HEK293 (cell line): ENCODE data around the gene TARS3.
A peak's percentile ranks its signal among the peaks of the same experiment; 100 is the strongest.

Experiments used
- CTCF ChIA-PET: fragments of 350-600 bp; formaldehyde crosslinking; extraction: SDS; loops from one replicate; lab custom pipeline; 2021; ENCODE audit warnings: antibody characterized with exemption; lab: Yijun Ruan, JAX
- POLR2A ChIA-PET: fragments of 300-600 bp; formaldehyde crosslinking; extraction: SDS; loops from one replicate; lab custom pipeline; 2020; ENCODE audit warnings: antibody characterized with exemption, inconsistent platforms; lab: Yijun Ruan, JAX
- H3K27ac ChIP-seq: fragments of 200-500 bp; sonication (Bioruptor generic); 2 replicates; pipeline ENCODE4 v1.5.1; 2014; ENCODE audit warnings: low read depth, low read length, control low read depth, inconsistent platforms; ENCODE audit errors: extremely low read depth
- H3K36me3 ChIP-seq, 2 experiments: fragments of 200-500 bp in 1 of 2; sonication (Bioruptor generic) in 1 of 2; 1 replicate in 1 of 2; 2 replicates in 1 of 2; pipeline ENCODE4 v1.5.1; 2014 to 2017; ENCODE audit warnings: inconsistent platforms in 2 of 2, low read length in 2 of 2; ENCODE audit not compliant: control insufficient read depth in 2 of 2, insufficient read depth in 1 of 2
- H3K4me1 ChIP-seq: fragments of 200-500 bp; sonication (Bioruptor generic); 2 replicates; pipeline ENCODE4 v1.5.1; 2014; ENCODE audit warnings: mild to moderate bottlenecking, low read length, inconsistent platforms; ENCODE audit not compliant: control insufficient read depth, insufficient read depth
- H3K4me3 ChIP-seq: 2 replicates; pipeline ENCODE4 v1.5.1; 2011; ENCODE audit warnings: low read depth, mild to moderate bottlenecking, control low read depth, low read length, moderate library complexity
- H3K9me3 ChIP-seq: fragments of 200-500 bp; sonication (Bioruptor generic); 2 replicates; pipeline ENCODE4 v1.5.1; 2014; ENCODE audit warnings: low read depth, low read length, inconsistent platforms; ENCODE audit not compliant: control insufficient read depth, insufficient read depth
- BCL11A ChIP-seq: fragments of 450-650 bp; formaldehyde crosslinking; IDR thresholded peaks from 2 replicates; pipeline ENCODE4 v1.5.1; 2016; ENCODE audit warnings: low read depth, missing biosample characterization, missing genetic modification characterization
- BCL6B ChIP-seq: fragments of 450-650 bp; formaldehyde crosslinking; IDR thresholded peaks from 2 replicates; pipeline ENCODE4 v1.5.1; 2017; ENCODE audit warnings: missing biosample characterization, missing genetic modification characterization
- CTCF ChIP-seq: fragments of 450-650 bp; formaldehyde crosslinking; IDR thresholded peaks from 2 replicates; pipeline ENCODE4 v1.5.1; 2016; ENCODE audit warnings: missing biosample characterization, missing genetic modification characterization
- OSR2 ChIP-seq: fragments of 450-650 bp; formaldehyde crosslinking; IDR thresholded peaks from 2 replicates; pipeline ENCODE4 v1.5.1; 2016; ENCODE audit warnings: missing biosample characterization, missing genetic modification characterization
- PRDM2 ChIP-seq: fragments of 450-650 bp; formaldehyde crosslinking; IDR thresholded peaks from 2 replicates; pipeline ENCODE4 v1.5.1; 2016; ENCODE audit warnings: missing biosample characterization, missing genetic modification characterization, borderline replicate concordance
- SETDB1 ChIP-seq: IDR thresholded peaks from one replicate; pipeline ENCODE4 v1.6.1; 2017; ENCODE audit warnings: mild to moderate bottlenecking, low read length, moderate library complexity, mixed read lengths; ENCODE audit not compliant: insufficient read length
- ZBTB1 ChIP-seq: fragments of 450-650 bp; formaldehyde crosslinking; IDR thresholded peaks from 2 replicates; pipeline ENCODE4 v1.5.1; 2016; ENCODE audit warnings: missing biosample characterization, missing genetic modification characterization
- ZNF10 ChIP-seq: fragments of 450-650 bp; formaldehyde crosslinking; IDR thresholded peaks from 2 replicates; pipeline ENCODE4 v1.5.1; 2017; ENCODE audit warnings: missing biosample characterization, missing genetic modification characterization
- ZNF114 ChIP-seq: fragments of 450-650 bp; formaldehyde crosslinking; IDR thresholded peaks from 2 replicates; pipeline ENCODE4 v1.5.0; 2017; ENCODE audit warnings: missing biosample characterization, missing genetic modification characterization
- ZNF132 ChIP-seq: fragments of 450-650 bp; formaldehyde crosslinking; IDR thresholded peaks from 2 replicates; pipeline ENCODE4 v1.5.1; 2017; ENCODE audit warnings: missing biosample characterization, missing genetic modification characterization, borderline replicate concordance
- ZNF146 ChIP-seq: fragments of 450-650 bp; formaldehyde crosslinking; IDR thresholded peaks from 2 replicates; pipeline ENCODE4 v1.5.1; 2016; ENCODE audit warnings: missing biosample characterization, missing genetic modification characterization
- ZNF157 ChIP-seq: fragments of 450-650 bp; formaldehyde crosslinking; IDR thresholded peaks from 2 replicates; pipeline ENCODE4 v1.5.1; 2016; ENCODE audit warnings: missing biosample characterization, missing genetic modification characterization
- ZNF184 ChIP-seq: fragments of 450-650 bp; IDR thresholded peaks from 2 replicates; pipeline ENCODE4 v1.5.1; 2018; ENCODE audit warnings: missing biosample characterization, mild to moderate bottlenecking, missing genetic modification characterization
- ZNF416 ChIP-seq: fragments of 450-650 bp; formaldehyde crosslinking; IDR thresholded peaks from 2 replicates; pipeline ENCODE4 v1.5.1; 2016; ENCODE audit warnings: missing biosample characterization, missing genetic modification characterization
- ZNF423 ChIP-seq: fragments of 450-650 bp; formaldehyde crosslinking; IDR thresholded peaks from 2 replicates; pipeline ENCODE4 v1.5.1; 2016; ENCODE audit warnings: missing biosample characterization, missing genetic modification characterization
- ZNF555 ChIP-seq: fragments of 450-650 bp; formaldehyde crosslinking; conservative IDR thresholded peaks from 2 replicates; pipeline ENCODE4 v1.5.1; 2017; ENCODE audit warnings: missing biosample characterization, mild to moderate bottlenecking, missing genetic modification characterization, inconsistent platforms
- ZNF558 ChIP-seq: fragments of 450-650 bp; formaldehyde crosslinking; IDR thresholded peaks from 2 replicates; pipeline ENCODE4 v1.5.1; 2016; ENCODE audit warnings: missing biosample characterization, missing genetic modification characterization
- ZNF580 ChIP-seq: fragments of 450-650 bp; formaldehyde crosslinking; IDR thresholded peaks from 2 replicates; pipeline ENCODE4 v1.5.1; 2016; ENCODE audit warnings: missing biosample characterization, missing genetic modification characterization
- ZNF670 ChIP-seq: fragments of 450-650 bp; formaldehyde crosslinking; IDR thresholded peaks from 2 replicates; pipeline ENCODE4 v1.5.1; 2016; ENCODE audit warnings: missing biosample characterization, missing genetic modification characterization, low read depth
- ZNF677 ChIP-seq: fragments of 450-650 bp; IDR thresholded peaks from 2 replicates; pipeline ENCODE4 v1.5.0; 2018; ENCODE audit warnings: missing biosample characterization, mild to moderate bottlenecking, missing genetic modification characterization, moderate library complexity
- ZNF747 ChIP-seq: fragments of 450-650 bp; formaldehyde crosslinking; IDR thresholded peaks from 2 replicates; pipeline ENCODE4 v1.5.1; 2016; ENCODE audit warnings: missing biosample characterization, missing genetic modification characterization
- ZNF791 ChIP-seq: fragments of 450-650 bp; formaldehyde crosslinking; IDR thresholded peaks from 2 replicates; pipeline ENCODE4 v1.5.1; 2016; ENCODE audit warnings: missing biosample characterization, missing genetic modification characterization
- ZNF837 ChIP-seq: fragments of 450-650 bp; formaldehyde crosslinking; IDR thresholded peaks from 2 replicates; pipeline ENCODE4 v1.5.1; 2016; ENCODE audit warnings: missing biosample characterization, missing genetic modification characterization
- ZSCAN30 ChIP-seq: fragments of 450-650 bp; IDR thresholded peaks from 2 replicates; pipeline ENCODE4 v1.5.1; 2018; ENCODE audit warnings: missing biosample characterization, mild to moderate bottlenecking, missing genetic modification characterization, moderate library complexity

TARS3 gene

GRCh38 chr15:101615414-101615985, 108.8 kb downstream of the TARS3 start (continued):
- no peak for TF ChIP-seq PRDM2 (tag by site-specific recombination)
- TF ChIP-seq OSR2 (tag by site-specific recombination): no peak
- TF ChIP-seq ZNF558 (tag by site-specific recombination): no peak
- no peak for TF ChIP-seq ZNF747 (tag by site-specific recombination)
- TF ChIP-seq ZNF114: no peak
- TF ChIP-seq BCL6B (tag by site-specific recombination): no peak
- TF ChIP-seq ZNF555 (tag by site-specific recombination): no peak
- TF ChIP-seq ZNF670 (tag by site-specific recombination): no peak
- TF ChIP-seq SETDB1: no peak
- no peak for TF ChIP-seq ZNF132 (tag by site-specific recombination)
- TF ChIP-seq ZBTB1 (tag by site-specific recombination): no peak
- no peak for TF ChIP-seq BCL11A
- no peak for TF ChIP-seq ZNF837 (tag by site-specific recombination)
- TF ChIP-seq ZNF184: 0 out of 2 replicates have a peak, but pooled peaks have one; percentile 28

- ChIA-PET CTCF (interaction anchor here (0.6 to 2.5 kb wide), 3 partner anchors 26 to 314 kb away, joined by 3 to 13 read pairs (median 4); no protein-coding TSS in a partner anchor), POLR2A (interaction anchor here (1.1 kb wide), 1 partner anchor 109 kb away, joined by 3 read pairs; the partner anchor contains the start of gene TARS3)
- TF ChIP-seq ZSCAN30 (tag by site-specific recombination) (no peak), CTCF (tag by site-specific recombination) (no peak), ZNF580 (no peak), ZNF423 (tag by site-specific recombination) (no peak), ZNF10 (tag by site-specific recombination) (no peak), ZNF791 (tag by site-specific recombination) (no peak), ZNF146 (tag by site-specific recombination) (no peak), ZNF416 (no peak), ZNF157 (tag by site-specific recombination) (no peak), ZNF677 (tag by site-specific recombination) (no peak)
- H3K4me1 ChIP-seq: peaks cover 22% of the 10 kb centered on the region
- no peaks in the 10 kb centered on the region for H3K9me3 ChIP-seq
- H3K4me3 ChIP-seq: no peak overlapping the region
- H3K27ac ChIP-seq: no peak overlapping the region
- H3K36me3 ChIP-seq: peaks cover 0 to 3% of the 10 kb centered on the region in 2 experiments; a peak in 1 of 3 replicates
These were observed 109.5 kb downstream of the TARS3 start for GRCh38 chr15:101614761-101615160.
